Astrocyte (in vitro differentiated cells and primary cell): ENCODE results near the gene SCN8A. TPM values are rescaled to one million over a fixed set of nuclear protein-coding genes. Genes with fewer than 3 reads are reported as not detected.

Experiments used
- DNase-seq: peaks from one replicate; pipeline ENCODE4 v3.0.0-alpha.2; 2010; ENCODE audit warnings: low read depth
- FAIRE-seq: peaks from 2 replicates; lab custom pipeline; 2011; peaks lifted over from hg19 to GRCh38; lab: Jason Lieb, UNC
- H2AFZ ChIP-seq: 2 replicates; pipeline ENCODE4 v1.6.0; 2012; ENCODE audit warnings: low read depth, low read length, inconsistent platforms
- H3K27ac ChIP-seq: 2 replicates; pipeline ENCODE4 v1.5.1; 2011; ENCODE audit warnings: low read depth, low read length, inconsistent platforms
- H3K27me3 ChIP-seq: 2 replicates; pipeline ENCODE4 v1.6.0; 2011; ENCODE audit warnings: low read length, inconsistent platforms; ENCODE audit not compliant: insufficient read depth
- H3K36me3 ChIP-seq: 2 replicates; pipeline ENCODE4 v1.5.1; 2011; ENCODE audit warnings: low read length, inconsistent platforms; ENCODE audit not compliant: insufficient read depth
- H3K4me1 ChIP-seq: 2 replicates; pipeline ENCODE4 v1.5.1; 2011; ENCODE audit warnings: low read length, inconsistent platforms; ENCODE audit not compliant: insufficient read depth
- H3K4me2 ChIP-seq: 2 replicates; pipeline ENCODE4 v1.6.0; 2012; ENCODE audit warnings: low read length, inconsistent platforms
- H3K4me3 ChIP-seq: 2 replicates; pipeline ENCODE4 v1.5.1; 2011; ENCODE audit warnings: low read depth, mild to moderate bottlenecking, low read length, inconsistent platforms; ENCODE audit not compliant: insufficient read depth
- H3K79me2 ChIP-seq: 2 replicates; pipeline ENCODE4 v1.6.0; 2012; ENCODE audit warnings: mild to moderate bottlenecking, low read length, inconsistent platforms; ENCODE audit not compliant: insufficient read depth
- H3K9ac ChIP-seq: 2 replicates; pipeline ENCODE4 v1.6.0; 2012; ENCODE audit warnings: mild to moderate bottlenecking, low read length, inconsistent platforms
- H3K9me3 ChIP-seq: 2 replicates; pipeline ENCODE4 v1.5.1; 2012; ENCODE audit warnings: low read depth, mild to moderate bottlenecking, low read length, inconsistent platforms; ENCODE audit not compliant: insufficient read depth
- H4K20me1 ChIP-seq: 2 replicates; pipeline ENCODE4 v1.6.0; 2012; ENCODE audit warnings: low read length, inconsistent platforms; ENCODE audit not compliant: insufficient read depth
- H3K27ac Mint-ChIP-seq: one replicate; pipeline ENCODE4 v1.8.0; 2021; ENCODE audit warnings: mild to moderate bottlenecking, mixed read lengths; ENCODE audit not compliant: unreplicated experiment
- H3K27me3 Mint-ChIP-seq: one replicate; pipeline ENCODE4 v1.8.0; 2021; ENCODE audit warnings: low read depth, mixed read lengths; ENCODE audit not compliant: unreplicated experiment
- H3K36me3 Mint-ChIP-seq: one replicate; pipeline ENCODE4 v1.8.0; 2021; ENCODE audit warnings: low read depth, mixed read lengths; ENCODE audit not compliant: unreplicated experiment
- H3K4me1 Mint-ChIP-seq: one replicate; pipeline ENCODE4 v1.8.0; 2021; ENCODE audit warnings: low read depth, mixed read lengths; ENCODE audit not compliant: unreplicated experiment
- H3K4me3 Mint-ChIP-seq: one replicate; pipeline ENCODE4 v1.8.0; 2021; ENCODE audit warnings: mild to moderate bottlenecking, moderate library complexity, mixed read lengths; ENCODE audit not compliant: unreplicated experiment
- H3K9me3 Mint-ChIP-seq: one replicate; pipeline ENCODE4 v1.8.0; 2021; ENCODE audit warnings: mild to moderate bottlenecking, mixed read lengths; ENCODE audit not compliant: unreplicated experiment
- EZH2 ChIP-seq: IDR thresholded peaks from 2 replicates; pipeline ENCODE4 v1.6.1; 2012; ENCODE audit warnings: mild to moderate bottlenecking, low read length, inconsistent platforms; ENCODE audit not compliant: insufficient read depth
- total RNA-seq: library from RNA; stranded (reverse); gene quantifications from 2 replicates; pipeline ENCODE4 v1.2.1, GENCODE V29; 2021
- TF ChIP-seq, protein P1 (sequence below): IDR thresholded peaks from 2 replicates; pipeline ENCODE4 v1.5.1; 2011; ENCODE audit warnings: low read depth, mild to moderate bottlenecking, inconsistent platforms, low read length, moderate library complexity; ENCODE audit not compliant: insufficient read depth

The SCN8A gene
- total RNA-seq, 1 donor from 2014 or later: 6.5 TPM

DNA sequence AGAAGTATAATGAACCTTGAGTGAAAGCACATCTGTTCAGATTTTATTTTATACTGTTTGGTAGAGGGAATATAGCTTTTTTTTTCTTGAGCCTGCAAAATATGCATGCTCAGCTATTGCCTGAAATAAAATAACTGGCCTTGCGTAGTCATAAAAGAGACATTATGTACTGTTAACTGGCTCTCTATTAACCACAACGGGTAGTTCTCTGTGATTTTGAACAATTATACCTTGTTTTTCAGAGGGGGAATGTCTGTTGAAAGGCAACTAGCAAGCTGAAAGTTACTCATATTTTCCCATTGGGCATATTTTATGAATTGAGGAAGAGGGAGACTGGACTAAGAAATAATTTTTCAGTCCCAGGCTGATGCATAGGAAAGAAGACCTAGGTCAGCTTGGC is 194.9 kb downstream of the SCN8A start:
- no peaks in the 10 kb centered on the region for H3K36me3 ChIP-seq
- H3K4me2 ChIP-seq: no peak overlapping the region
- H3K4me1 ChIP-seq: peaks cover 11% of the 10 kb centered on the region
- Mint-ChIP-seq H3K27ac (no peak overlapping the region), H3K27me3 (peaks cover 6% of the 10 kb centered on the region), H3K36me3 (peaks cover 12% of the 10 kb centered on the region), H3K4me3 (no peak overlapping the region), H3K4me1 (peaks cover 19% of the 10 kb centered on the region), H3K9me3 (peaks cover 4% of the 10 kb centered on the region)
- FAIRE-seq (no peak), DNase-seq (no peak)
- H3K27me3 ChIP-seq: no peaks in the 10 kb centered on the region
- H3K9ac ChIP-seq: no peak overlapping the region
- H2AFZ ChIP-seq: no peak overlapping the region
- H3K79me2 ChIP-seq: no peaks in the 10 kb centered on the region
- TF ChIP-seq, protein P1, sequence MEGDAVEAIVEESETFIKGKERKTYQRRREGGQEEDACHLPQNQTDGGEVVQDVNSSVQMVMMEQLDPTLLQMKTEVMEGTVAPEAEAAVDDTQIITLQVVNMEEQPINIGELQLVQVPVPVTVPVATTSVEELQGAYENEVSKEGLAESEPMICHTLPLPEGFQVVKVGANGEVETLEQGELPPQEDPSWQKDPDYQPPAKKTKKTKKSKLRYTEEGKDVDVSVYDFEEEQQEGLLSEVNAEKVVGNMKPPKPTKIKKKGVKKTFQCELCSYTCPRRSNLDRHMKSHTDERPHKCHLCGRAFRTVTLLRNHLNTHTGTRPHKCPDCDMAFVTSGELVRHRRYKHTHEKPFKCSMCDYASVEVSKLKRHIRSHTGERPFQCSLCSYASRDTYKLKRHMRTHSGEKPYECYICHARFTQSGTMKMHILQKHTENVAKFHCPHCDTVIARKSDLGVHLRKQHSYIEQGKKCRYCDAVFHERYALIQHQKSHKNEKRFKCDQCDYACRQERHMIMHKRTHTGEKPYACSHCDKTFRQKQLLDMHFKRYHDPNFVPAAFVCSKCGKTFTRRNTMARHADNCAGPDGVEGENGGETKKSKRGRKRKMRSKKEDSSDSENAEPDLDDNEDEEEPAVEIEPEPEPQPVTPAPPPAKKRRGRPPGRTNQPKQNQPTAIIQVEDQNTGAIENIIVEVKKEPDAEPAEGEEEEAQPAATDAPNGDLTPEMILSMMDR: no peak
- no peak for TF ChIP-seq EZH2
- H3K9me3 ChIP-seq: no peaks in the 10 kb centered on the region
- H3K4me3 ChIP-seq: no peak overlapping the region
- H4K20me1 ChIP-seq: no peaks in the 10 kb centered on the region
- no peak overlapping the region for H3K27ac ChIP-seq

DNA sequence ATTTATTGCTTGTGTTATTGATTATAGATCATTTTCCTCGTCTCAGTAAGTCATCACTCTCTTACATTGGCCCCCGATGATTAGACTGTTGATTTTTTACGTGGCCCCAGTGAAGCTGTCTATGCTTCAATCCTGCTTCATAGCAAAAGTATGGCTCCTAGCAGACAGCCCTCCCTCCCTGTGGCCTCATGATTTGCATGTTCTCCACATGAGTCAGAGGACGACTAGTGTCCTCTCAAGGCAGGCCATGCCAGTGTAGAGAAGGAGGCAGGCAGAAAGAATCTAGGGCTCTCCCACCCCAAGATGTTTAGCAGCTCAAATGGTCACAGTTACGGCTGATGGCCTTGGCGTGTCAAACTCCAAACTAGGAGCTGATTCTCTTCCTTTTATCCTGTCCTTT is 197.8 kb downstream of the SCN8A start:
- peak; percentile 76 for DNase-seq
- no peaks in the 10 kb centered on the region for H3K9me3 ChIP-seq
- Mint-ChIP-seq H3K4me3 (no peak overlapping the region), H3K4me1 (peaks cover 24% of the 10 kb centered on the region), H3K9me3 (peaks cover 4% of the 10 kb centered on the region), H3K27me3 (no peaks in the 10 kb centered on the region), H3K27ac (peak overlapping the region; percentile 82), H3K36me3 (peaks cover 17% of the 10 kb centered on the region)
- FAIRE-seq: no peak
- H3K4me3 ChIP-seq: no peak overlapping the region
- TF ChIP-seq, protein P1: no peak
- no peak for TF ChIP-seq EZH2
- H2AFZ ChIP-seq: peak overlapping the region; percentile 13
- H3K36me3 ChIP-seq: no peaks in the 10 kb centered on the region
- H3K27ac ChIP-seq: peak overlapping the region; percentile 32
- no peaks in the 10 kb centered on the region for H3K27me3 ChIP-seq
- H3K9ac ChIP-seq: peak overlapping the region; percentile 1
- no peaks in the 10 kb centered on the region for H3K79me2 ChIP-seq
- peak overlapping the region; percentile 40 for H3K4me2 ChIP-seq
- H3K4me1 ChIP-seq: peaks cover 11% of the 10 kb centered on the region
- H4K20me1 ChIP-seq: no peaks in the 10 kb centered on the region

DNA sequence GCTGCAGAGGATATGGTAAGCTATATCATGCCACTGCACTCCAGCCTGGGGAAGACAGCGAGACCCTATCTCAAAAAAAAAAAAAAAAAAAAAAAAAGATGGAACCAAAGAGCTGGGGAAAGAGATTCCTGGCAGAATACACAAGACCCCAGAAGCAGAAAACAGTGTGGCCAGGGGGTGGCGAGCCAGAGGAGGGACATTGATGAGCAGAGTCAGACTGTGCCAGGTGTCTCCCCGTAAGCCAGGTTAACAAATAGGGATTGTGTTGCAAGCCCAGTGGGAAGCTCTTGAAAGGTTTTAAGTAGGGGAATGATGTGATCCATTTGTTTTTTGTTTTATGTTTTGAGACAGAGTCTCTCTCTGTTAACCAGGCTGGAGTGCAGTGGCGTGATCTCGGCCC is 201.4 kb downstream of the SCN8A start:
- TF ChIP-seq EZH2: no peak
- TF ChIP-seq, protein P1: no peak
- no peak for FAIRE-seq
- peaks cover 24% of the 10 kb centered on the region for H3K4me1 Mint-ChIP-seq
- Histone ChIP-seq H3K4me1 (peaks cover 11% of the 10 kb centered on the region), H3K4me2 (no peak overlapping the region), H3K9me3 (no peaks in the 10 kb centered on the region), H3K4me3 (no peak overlapping the region), H3K9ac (no peak overlapping the region), H3K79me2 (no peaks in the 10 kb centered on the region), H3K27me3 (no peaks in the 10 kb centered on the region), H4K20me1 (no peaks in the 10 kb centered on the region), H2AFZ (no peak overlapping the region), H3K27ac (no peak overlapping the region), H3K36me3 (no peaks in the 10 kb centered on the region)
- no peak for DNase-seq
- no peak overlapping the region for H3K27ac Mint-ChIP-seq
- peaks cover 7% of the 10 kb centered on the region for H3K9me3 Mint-ChIP-seq
- H3K27me3 Mint-ChIP-seq: no peaks in the 10 kb centered on the region
- H3K4me3 Mint-ChIP-seq: no peak overlapping the region
- H3K36me3 Mint-ChIP-seq: peaks cover 24% of the 10 kb centered on the region
